LHCN-M2 (cell line): ENCODE results near the gene PNCK. TPM values are rescaled to one million over a fixed set of nuclear protein-coding genes. Genes with fewer than 3 reads are reported as not detected.
A peak's percentile ranks its signal among the peaks of the same experiment; 100 is the strongest.
"Not testable (repeated sequence)": the region's sequence is repeated elsewhere in the genome, so short reads cannot be mapped to it uniquely, and the experiment has no call there.

Source experiments
- DNase-seq: peaks from one replicate; pipeline ENCODE4 v3.0.0-alpha.2; 2012; ENCODE audit warnings: low read depth
- polyA plus RNA-seq: library from polyadenylated mRNA; unstranded; fragments of >200 nt; gene quantifications from one replicate; pipeline ENCODE4 v1.2.1, GENCODE V29; 2012; ENCODE audit warnings: missing spikeins
- total RNA-seq: library from RNA; depleted of rRNA; stranded (reverse); fragments of >200 nt; gene quantifications from 2 replicates; pipeline ENCODE4 v1.2.3, GENCODE V29; 2014; rRNA removed

Gene PNCK
- total RNA-seq = 0.19 TPM in 1 of 2 replicates, not detected in the other
- polyA plus RNA-seq = 0.16 TPM

DNA sequence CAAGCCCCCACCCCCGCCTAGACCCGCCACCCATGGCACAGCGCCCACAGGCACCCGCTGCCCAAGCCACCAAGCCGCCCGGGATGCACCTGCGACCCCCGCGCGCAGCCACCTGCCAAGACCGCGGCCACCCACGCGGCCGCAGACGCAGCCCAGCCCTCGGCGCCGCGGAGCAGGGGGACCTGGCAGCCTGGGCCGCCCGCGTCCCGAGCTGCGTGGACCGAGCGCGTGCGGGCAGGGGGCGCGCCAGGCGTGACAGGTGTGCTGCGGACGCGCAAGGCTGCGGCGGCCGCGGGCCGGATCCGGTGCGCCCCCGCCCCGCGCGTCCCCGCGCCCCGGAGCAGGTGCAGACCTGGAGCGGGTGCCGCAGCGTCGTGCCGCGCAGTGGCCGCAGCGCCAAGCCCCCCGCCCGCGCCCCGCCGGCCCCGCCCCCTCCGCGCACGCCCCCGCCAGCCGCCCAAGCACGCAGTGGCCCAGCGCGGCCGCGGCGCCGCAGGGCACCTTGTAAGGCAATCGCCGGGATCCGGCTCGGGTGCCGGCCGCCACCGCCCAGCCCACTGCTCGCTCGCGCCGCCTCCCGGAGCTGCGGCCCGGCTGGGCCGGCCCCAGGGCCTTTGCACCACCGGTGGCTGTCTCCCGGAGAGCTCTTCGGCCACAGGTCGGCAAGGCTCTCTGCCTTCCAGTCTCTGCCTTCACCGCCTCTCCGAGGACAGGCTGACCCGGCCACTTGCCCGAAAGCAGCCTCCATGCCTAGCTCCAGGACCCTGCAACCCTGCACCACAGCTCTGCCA, at the start of gene PNCK:
TSS of gene PNCK (minus strand) at position 386 of the 791 bp plus-strand sequence. CDS start 737 bp downstream, outside the sequence.
- no peak for DNase-seq

DNA sequence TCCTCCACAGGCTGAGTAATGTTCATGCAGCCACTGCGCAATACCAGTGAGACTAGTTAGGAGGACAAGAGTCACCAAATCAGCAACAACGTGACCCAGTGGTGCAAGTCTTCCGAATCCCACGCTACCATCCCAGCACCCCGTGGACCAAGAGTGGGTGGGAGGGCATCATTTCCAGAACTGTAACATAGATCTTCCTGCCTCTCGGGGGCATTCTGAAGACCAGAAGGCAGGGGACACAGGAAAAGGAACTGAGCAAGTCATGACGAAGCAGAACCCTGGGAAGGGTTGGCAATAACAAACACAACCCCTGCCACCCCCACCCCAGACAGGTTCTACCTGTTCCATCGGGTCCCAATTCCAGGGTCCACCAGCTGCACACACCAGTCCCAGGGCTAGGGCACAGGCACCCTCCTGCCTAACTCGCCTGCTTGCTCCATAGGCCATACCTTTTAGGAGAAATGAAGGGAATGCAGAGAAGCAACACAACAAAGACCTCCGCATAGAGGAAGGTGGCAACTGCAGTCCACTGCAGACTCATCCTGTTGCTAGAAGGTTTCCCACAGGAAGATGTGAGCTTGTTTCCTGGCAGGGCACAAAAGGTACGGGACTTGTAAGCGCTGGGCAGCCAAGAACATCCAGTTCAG, 49.2 kb upstream of the PNCK start:
- no peak for DNase-seq

DNA sequence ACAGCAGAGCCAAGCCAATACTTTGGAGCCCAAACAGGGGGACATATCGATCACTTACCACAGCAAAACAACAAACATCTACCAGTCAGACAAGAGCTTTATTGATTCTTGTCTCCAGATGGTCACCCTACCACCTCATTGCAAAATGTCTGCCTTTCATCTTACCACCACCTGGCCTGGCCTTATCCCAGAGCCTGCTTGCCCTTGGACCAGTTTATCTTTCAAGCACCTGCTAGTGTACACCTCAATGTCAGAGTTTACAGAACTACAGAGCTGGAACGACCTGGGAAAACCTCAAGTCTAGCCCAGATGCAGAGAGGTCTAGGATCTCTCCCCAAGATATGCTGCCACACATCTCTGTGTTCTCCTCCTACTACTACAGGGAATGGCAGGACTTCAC, 46.1 kb upstream of the PNCK start:
- DNase-seq = no peak

DNA sequence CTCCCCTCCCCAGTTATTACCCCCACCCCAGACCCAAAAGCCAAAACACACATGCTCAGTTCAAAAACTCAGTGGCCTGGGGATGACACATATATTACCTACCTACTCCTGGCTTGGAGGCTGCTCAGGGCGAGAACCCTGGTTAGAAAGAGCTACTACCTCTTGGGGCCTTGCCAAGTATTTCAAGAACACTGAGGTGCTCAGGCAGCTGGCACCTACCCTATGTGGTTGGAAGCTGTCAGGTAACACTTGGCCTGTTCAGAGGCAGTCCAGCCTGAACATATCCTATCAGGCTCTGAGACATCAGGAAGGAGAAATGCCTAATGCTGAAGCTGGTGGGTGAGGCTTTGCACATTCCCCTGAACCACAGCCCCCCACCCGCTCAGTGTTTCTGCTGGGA, 45.6 kb upstream of the PNCK start:
- no peak for DNase-seq

DNA sequence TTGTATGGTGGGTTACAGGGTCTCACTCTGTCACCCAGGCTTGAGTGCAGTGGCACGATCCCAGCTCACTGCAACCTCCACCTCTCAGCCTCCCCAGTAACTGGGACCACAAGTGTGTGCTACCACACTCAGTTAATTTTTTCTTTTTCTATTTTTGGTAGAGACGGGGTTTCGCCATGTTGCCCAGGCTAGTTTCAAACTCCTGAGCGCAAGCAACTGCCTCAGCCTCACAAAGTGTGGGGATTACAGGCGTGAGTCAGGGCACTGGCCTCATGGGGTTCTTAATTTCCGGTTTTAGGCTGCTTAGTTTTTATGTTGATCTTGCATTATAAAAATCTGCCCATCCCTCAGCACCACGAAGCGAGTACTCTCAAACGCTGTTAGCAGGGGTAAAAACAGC, 43.8 kb upstream of the PNCK start:
- no peak for DNase-seq

DNA sequence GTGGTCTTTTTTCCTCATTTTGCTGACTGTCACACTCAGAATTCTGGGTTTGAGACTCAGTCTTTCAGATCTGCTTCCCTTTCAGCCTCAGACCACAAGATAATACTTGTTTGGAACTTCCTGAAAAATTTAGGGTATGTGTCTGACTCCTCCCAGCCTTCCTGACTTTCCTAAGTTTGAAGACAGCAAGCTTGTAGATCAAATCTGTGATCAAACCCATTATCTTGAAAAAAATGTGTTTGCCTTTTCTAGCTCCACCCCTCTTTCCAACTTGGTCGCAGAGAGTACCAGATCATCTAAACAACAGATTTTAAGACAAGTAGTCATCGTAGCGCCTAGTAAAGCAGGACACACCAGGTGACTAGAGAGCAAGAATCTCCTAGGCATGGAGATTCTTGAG, 40.6 kb upstream of the PNCK start:
- DNase-seq = no peak

DNA sequence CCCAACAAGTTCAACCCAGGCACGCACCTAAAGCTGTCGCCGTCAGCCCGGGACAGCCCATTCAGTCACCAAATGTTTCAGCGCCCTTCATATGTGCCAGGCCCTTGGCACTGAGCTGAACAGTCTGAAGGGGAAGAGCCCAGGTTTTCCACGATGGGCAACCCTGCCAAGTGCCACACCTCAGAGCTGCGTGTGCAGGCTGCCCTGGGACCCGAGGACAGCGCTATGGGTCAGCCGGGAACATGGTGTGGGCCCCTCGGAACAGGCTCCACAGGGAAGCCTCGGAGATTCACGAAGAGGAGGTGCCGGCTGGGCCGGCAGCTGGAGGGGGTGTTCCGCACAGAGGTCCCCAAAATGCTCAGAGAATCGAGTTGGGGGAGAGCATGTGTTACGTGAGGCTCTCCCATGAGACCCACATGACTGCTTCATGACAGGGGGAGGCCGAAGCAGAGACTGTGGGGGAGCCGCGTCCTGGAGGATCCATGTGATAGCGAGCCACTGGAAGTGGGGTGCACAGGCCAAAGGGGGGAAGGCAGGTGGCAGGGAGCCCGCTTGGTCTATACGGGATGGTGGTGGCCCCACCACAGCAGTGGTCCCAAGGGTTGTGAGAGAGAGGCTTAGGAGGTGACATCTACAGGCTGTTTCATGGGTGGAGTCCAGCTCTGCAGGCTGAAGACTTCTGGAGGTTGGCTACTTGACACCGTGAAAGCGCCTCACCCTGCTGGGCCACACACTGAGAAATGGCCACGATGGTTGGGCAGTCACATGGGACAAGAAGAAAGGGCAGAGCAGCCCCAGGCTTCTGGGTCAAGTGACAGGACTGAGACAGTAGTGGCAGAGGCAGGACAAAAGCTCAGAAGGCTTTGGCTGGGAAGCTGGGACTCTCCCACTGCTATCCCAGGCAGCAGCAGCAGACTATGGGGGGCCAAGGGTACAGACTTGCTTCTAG, 36.4 kb upstream of the PNCK start:
- DNase-seq = no peak

DNA sequence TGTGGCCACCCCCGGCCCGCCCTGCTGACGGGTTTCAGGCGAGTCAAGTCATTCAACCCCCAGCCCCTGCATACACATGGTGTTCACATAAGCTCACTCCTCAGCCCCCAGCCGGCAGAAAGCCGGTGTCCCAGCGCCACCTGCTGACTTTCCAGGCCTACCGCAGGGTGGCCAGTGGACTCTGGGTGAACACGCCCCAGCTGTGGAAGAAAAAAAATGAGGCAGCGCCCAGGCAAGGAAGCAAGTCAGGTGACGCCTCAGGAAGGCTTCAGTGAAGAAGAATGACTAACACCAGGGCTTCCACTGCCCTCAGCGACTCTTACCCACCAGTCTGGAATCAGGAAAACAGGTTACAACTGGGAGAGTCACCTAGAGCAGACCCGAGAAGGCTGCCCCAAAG, 34.8 kb upstream of the PNCK start:
- peak; percentile 67 for DNase-seq

DNA sequence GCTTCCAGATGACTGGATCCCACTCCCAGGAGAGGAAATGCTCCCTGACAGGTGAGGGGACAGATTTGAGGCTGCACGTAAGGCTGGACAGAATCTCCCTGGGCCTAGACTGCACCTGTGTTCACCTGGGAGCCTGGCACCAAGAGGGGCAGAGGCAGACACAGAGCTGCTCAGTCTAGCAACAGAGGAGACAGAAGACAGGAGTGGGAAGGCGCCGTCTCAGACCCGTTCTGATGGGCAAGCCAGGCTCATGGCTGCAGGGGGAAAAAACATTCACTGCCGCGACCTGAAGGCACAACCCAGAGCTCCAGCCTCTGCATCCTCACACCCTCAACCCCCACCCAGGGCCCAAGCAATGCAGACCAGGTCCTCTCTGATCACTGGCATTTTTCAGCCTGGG, 33.8 kb upstream of the PNCK start:
- no peak for DNase-seq

DNA sequence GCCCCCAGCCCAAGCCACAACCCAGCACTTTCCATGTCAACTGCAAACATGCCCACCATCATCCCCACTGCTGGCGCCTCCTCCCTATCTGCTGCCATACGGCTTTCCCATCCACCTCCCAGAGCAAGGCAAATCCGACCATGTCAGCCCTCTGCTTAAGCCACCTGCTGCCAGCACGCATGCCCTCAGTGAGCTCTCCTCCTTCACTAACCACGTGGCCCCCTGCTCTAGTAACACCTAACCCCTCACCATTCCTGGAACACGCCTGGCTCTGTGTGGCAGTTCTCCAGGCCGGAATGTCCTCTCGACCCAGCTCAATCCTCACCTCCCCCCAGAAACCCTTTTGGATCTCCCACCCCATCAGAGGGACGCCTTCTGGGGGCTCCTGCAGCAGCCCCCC, 33.2 kb upstream of the PNCK start:
- no peak for DNase-seq

DNA sequence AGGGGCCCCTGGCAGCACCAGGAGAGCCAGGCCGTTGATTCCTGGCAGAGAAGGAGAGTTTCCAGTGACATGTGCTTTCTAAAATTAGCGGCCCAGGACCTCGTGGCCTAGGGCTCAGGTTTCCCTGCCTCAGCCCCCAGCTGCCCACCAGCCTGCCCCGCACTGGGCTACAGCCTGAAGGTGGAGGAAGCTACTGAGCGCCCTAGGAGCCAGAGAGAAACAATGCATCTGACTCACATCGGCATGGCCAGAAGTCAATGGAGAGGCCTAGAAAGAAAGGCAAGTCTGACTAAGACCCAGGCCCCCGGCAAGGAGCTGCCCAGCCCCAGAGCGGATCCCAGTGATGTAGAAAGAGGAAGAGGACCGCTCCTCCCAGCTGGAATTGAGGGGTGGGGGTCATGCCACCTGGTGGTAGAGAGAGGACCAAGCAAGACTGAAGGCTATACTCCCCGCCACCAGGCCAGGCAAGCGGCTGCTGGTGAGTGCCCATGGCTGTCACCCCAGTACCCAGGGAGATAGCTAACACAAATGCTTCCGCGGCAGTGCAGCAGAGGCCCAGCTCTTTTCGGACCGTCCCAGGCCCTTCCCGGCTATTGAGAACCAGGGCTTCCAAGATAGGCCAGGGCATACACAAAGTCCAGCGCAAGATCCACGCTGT, 31.9 kb upstream of the PNCK start:
- DNase-seq = not testable (repeated sequence)

DNA sequence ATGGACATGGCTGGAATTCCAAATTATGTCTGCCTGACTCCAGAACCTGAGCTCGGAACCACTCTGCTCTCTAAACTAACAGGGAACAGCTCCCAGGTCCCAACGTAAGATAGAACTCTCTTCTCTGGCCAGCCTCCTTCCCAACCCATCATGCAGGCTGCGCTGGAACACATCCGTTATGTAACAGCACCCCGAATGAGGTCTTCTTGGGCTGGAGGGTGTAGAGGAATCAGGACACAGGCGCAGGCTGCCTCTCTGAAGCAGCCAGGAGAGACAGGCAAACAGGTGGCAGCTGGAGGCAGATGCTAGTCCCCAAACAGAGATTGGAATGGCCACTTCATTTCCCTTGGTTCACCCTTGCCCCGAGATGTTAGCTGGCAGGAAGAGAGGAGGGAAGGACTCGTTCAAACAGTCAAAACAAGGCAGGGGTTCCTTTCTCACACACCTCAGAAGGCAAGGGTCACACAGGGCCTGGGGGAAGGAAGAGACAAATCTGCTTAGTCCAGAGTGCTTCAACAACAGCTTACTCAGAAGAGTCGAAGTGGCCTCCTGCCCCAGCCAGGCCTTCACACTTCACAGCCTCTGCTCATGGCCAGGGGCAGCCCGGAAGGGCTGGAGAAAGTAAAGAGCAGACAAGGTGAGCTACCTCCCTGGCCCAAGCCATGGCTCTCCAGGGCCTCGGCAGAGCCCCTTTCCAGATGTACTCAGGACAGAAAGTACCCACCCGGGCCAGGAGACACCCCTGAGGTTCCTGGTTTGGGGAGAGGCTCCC, 31.2 kb upstream of the PNCK start:
- DNase-seq = not testable (repeated sequence)

DNA sequence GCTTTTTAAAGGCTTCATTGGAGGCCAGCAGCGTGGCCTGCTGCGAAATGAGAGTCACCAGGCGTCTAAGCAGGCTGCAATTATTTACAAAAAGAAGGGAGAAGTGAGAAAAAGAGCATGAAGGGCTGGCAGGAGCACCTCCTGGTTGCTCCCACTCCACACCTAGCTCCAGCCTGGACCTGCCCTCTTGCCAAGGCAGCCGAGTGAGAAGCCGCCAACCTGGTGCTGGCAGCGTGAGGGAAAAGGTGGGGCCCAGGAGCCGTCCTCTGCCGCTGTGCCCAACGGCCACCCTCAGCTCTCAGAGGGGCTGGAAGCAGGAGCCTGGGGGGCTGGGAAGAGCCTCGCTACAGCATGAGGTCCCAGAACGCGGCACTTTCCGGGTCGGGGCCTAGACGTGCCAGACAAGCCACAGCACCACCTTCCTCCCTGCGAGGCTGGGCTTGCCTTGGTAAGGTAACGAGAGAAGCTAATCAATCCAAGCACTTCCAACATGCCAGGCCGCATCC, 30.5 kb upstream of the PNCK start:
- DNase-seq = no peak

DNA sequence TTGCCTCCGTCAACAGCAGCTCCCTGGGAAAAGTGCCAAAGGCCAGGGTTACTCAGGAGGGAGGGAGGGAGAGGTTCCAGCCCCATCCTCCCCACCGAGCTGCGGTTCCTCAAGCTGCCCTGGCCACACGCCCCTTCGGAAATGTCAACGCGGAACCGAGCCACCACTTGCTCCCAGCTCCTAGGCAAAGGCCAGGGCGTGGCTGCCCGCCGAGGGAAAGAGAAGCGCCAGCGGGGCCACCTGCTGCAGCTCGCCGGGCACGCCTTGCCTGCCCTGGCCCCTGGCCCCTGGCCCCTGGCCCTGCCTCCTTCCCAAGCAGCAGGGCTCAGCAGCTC, 29.4 kb upstream of the PNCK start:
- DNase-seq = no peak

DNA sequence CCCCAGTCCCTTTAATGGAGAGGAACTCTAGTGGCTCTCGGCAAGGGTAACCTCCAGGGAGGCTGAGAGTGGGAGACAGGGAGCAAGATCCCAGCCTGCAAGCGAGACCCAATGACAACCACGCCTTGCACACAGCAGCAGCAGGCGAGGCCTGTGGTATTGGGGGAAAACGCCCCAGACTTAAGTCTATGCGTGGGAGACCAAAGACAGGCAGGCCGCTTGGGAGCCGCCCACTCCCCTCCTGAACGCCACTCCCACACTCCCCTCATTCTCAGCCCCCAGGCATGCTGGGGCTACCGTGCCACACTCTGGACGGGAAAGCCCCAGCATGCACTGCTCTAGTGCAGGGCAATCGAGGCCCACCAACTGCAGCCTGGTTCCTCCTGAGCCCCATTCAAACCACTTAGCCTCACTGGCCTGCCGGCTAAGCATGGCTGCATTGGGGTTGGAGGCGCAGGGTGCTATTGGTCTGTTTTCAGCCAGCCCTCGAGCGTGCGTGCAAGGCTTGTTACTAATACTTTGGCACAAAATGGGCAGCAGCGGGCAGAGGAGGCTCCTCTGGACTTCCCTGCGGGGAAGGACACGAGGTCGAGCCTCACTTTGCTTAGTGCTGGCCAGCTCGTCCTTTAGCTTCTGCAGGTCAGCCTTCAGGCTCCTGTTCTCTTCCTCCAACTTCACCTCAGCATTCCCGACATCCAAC, 28.9 kb upstream of the PNCK start:
- DNase-seq = no peak

DNA sequence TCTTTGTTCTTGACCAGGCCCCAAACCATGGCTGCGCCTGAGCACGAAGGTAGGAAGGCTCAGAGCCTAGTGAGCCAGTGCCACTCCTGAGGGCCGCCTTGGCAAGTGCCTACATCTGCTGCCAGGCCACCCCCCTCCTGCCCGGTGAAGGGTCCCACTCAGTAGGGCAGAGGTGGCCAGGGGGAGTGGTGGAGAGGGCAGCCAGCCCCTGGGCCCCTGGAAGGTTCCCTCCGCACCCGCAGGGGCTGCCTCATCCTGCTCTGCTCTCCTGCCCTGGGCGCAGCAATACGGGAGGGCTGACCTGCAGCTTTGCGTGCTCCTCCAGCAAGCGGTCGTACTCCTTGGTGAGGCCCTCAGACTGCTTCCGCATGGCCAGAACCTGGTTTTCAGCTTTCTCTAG, 28.1 kb upstream of the PNCK start:
- no peak for DNase-seq

DNA sequence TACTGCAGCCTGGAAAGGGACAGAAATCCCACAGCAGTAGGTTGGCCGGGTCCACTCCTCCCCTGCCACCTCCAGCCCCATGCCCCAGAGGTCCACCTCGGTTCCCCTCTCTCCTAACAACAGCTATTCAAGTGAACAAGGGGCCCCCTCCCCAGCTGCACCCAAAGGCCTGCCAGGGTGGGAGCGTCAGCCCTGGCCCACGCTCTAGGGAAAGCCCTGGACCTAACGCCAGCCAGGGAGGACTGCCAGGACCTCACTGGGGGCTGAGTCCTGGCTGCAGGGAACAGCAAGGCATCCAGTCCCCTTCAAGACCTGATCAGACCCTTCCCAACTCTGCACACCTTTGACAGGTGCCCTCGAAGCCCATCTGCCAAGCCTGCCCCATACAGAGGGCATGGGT, 27.4 kb upstream of the PNCK start:
- DNase-seq = no peak

DNA sequence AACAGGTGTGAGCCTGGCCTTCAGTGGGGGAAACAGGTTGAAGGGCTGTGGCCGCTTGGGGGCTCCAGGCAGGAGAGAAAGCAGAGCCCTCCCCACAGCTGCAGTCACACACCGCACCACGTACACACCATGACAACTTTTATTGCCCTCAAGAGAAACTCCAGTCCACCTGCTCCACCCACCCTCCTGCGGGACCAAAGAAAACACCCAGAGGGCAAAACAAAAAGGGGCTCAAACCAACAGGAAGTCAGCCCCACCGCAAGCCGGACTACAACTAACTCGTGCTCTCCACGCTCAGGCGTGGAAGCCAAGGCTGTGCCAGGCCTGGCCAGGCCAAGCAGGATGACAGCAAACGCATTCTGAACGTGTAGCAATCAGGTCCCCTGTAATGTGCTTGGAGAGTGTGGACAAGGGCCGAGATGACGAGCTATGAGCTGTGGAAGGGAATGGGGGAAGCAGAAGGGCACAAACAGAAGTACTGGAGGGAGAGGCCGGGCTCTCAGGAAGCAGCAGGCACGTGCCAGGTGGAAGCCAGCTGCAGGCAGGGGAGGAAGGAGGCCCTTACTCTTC, 26.8 kb upstream of the PNCK start:
- no peak for DNase-seq

DNA sequence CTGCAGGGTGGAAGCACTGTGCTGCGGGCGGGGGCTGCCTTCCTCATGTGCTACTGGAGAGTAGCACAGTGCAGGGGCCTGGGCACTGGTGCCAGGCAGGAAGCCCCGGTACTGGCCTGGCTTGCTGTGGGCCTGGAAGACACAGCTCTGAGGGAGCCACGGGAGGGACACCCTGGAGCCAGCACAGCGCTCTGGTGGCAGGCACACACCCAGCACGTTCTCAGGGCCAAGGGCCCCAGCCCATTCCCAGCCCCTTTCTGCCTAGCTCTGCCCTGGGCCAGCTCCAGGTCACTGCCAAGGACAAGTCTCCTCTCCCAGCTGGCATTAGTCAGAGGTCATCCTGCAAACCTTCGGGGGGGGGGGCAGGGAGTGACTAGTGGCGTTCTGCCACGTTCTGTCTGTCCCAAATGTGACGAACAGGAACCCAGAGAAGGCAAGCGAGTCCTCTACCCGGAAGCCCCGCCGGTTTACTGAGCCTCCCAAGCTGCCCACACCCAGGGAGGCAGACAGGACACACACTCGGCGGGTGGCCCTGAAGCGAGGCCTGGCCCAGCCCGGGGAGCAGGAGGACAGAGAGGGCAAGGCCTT, 26.3 kb upstream of the PNCK start:
- not testable (repeated sequence) for DNase-seq
